Measurements from ENCODE around the gene NOLC1.

- TF ChIP-seq CTCF (IDR thresholded peaks at IDR 0.05) (no peak), ZNF302 (CRISPR knock-in tag; IDR thresholded peaks at IDR 0.05) (no peak), USF2 (IDR thresholded peaks at IDR 0.05) (no peak), REST (IDR thresholded peaks at IDR 0.05) (no peak), POLR2A (IDR thresholded peaks at IDR 0.05; ENCODE audit: low read length) (no peak), PBX3 (IDR thresholded peaks at IDR 0.05) (no peak), RAD21 (conservative IDR thresholded peaks at IDR 0.05 in 1 of 2, IDR thresholded peaks at IDR 0.05 in 1 of 2) (no peak)
Measured at GRCh38 chr10:102157224-102157623, 5.0 kb downstream of the NOLC1 start.
